Stimulated activated naive CD4-positive, alpha-beta T cell treated with Interleukin-2 at 50 U/mL for 16 hours (primary cell): ENCODE measurements around the gene BCAN.
"Not testable (repeated sequence)": the region's sequence is repeated elsewhere in the genome, so short reads cannot be mapped to it uniquely, and the experiment has no call there.

ENCODE experiments used
- DNase-seq: peaks from one replicate; lab custom pipeline; 2025; lab: John Stamatoyannopoulos, UW

The BCAN gene

DNA sequence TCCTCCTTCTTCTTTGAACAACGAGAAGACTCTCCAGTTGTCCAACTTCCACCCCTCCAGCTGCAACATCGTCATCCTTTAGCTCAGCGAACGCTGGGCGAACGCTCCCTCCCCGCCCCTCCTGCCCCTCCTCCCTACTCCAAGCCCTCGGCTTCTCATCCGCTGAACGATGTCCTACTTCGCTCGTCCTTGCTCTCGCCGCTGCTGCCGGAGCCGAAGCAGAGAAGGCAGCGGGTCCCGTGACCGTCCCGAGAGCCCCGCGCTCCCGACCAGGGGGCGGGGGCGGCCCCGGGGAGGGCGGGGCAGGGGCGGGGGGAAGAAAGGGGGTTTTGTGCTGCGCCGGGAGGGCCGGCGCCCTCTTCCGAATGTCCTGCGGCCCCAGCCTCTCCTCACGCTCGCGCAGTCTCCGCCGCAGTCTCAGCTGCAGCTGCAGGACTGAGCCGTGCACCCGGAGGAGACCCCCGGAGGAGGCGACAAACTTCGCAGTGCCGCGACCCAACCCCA is at the start of gene BCAN:
TSS of gene BCAN (plus strand) at position 357 of the 504 bp plus-strand sequence. CDS start 3,938 bp downstream, outside the sequence.
- peak; percentile 5 for DNase-seq

GRCh38 chr1:156592158-156592909 is 49.6 kb upstream of the BCAN start:
- DNase-seq, result no peak

DNA sequence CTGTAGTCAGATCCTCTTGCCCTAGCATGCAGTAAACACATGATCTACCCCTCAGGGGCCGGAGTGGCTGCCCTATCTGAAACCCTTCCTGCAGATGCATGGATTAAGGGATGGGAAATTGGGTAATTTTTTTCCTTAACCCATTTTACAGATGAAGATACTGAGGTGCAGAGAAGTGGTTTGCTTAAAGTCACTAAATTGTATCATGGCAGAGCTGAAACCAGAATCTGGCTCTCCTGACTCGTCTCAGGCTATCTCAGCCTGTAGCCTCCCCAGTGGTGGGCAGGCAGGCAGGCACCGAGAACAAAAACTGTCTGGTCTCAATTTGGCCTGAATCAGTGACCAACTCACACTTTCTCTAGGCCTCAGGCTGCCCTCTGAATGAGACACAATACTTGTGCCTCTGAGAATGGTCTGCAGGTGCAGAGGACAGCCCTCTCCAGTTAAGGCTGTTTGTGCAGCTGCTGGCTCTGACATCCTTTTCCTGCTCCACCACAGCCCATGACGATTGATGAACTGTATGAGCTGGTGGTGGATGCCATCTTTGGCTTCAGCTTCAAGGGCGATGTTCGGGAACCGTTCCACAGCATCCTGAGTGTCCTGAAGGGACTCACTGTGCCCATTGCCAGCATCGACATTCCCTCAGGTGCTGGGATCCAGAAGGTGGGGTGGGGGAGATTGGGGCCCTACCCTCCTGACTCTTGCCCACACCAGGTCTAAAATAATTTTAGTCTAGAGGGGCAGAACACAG is 48.8 kb upstream of the BCAN start:
- no peak for DNase-seq

DNA sequence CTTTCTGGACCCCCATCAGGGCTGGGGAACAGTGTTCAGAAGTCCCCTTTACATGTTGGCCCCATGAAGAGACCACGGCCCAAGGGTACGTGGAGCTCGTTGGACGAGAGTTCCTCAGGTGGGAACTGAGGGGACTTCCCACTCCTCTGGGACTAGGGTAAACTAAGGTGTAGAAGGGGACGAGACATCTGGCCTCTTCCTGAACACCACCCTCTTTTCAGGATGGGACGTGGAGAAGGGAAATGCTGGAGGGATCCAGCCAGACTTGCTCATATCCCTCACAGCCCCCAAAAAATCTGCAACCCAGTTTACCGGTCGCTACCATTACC is 48.3 kb upstream of the BCAN start:
- no peak for DNase-seq

GRCh38 chr1:156594190-156594589 is 47.7 kb upstream of the BCAN start:
- DNase-seq, result no peak

DNA sequence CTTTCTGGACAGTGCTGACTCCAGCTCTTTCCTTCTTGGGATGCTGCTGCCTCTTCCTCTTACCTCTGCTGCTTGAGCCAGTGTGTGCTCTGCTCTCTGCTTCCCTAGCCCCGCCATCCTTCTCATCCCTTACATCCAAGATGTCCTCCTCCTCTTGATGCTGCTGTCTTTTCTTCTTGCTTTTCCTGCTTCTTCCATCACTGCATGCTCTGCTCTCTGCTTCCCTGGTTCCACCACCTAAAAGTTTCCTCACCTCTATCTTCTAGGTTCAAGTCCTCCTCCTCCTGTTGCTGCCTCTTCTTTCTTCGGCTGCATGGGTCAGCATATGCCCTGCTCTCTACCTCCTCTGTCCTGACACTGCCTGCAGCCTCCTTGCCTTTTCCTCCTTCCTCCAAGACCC is 46.9 kb upstream of the BCAN start:
- no peak for DNase-seq

GRCh38 chr1:156596426-156596825 is 45.5 kb upstream of the BCAN start:
- DNase-seq, result no peak

GRCh38 chr1:156598125-156598524 is 43.8 kb upstream of the BCAN start:
- DNase-seq, result no peak

GRCh38 chr1:156598731-156599432 is 43.0 kb upstream of the BCAN start:
- DNase-seq, result no peak

- no peak for DNase-seq
These were observed 42.1 kb upstream of the BCAN start for GRCh38 chr1:156599811-156600210.

DNA sequence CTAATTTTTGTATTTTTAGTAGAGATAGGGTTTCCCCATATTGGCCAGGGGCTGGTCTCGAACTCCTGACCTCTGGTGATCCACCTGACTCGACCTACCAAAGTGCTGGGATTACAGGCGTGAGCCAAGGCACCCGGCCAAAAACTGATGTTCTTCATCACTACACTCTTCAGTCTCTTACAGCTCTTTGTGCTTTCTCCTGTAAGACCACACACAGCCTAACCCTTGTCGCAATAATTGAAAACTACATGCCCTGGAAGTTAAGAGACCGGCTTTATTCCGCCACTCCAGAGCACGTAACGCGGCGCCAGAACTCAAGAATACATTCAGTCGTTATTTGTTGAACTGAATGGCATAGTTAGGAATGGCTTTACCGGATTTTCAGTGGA is 41.2 kb upstream of the BCAN start:
- DNase-seq, result no peak

GRCh38 chr1:156601122-156601830 is 40.6 kb upstream of the BCAN start, which contains the start of gene GPATCH4:
Gene GPATCH4 (minus strand): TSS chr1:156601479.
- DNase-seq, result peak; percentile 76

- DNase-seq, result no peak
These were observed 40.0 kb upstream of the BCAN start for GRCh38 chr1:156601892-156602291.

- no peak for DNase-seq
These were observed 39.3 kb upstream of the BCAN start for GRCh38 chr1:156602557-156602993.

DNA sequence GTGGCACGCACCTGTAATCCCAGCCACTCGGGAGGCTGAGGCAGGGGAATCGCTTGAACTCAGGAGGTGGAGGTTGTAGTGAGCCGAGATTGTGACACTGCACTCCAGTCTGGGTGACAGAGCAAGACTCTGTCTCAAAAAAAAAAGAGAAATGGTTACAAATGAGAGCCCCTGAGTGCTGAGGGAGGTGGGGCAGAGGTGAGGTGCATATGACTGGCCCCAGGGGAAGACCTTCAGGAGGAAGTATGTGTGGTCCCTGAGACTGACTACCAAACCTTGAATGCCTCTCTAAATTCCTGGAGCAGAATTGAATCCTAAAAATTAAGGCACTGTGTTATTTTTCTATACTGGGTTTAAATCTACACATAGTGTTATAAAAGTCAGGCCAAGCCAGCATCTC is 34.6 kb upstream of the BCAN start:
- not testable (repeated sequence) for DNase-seq

DNA sequence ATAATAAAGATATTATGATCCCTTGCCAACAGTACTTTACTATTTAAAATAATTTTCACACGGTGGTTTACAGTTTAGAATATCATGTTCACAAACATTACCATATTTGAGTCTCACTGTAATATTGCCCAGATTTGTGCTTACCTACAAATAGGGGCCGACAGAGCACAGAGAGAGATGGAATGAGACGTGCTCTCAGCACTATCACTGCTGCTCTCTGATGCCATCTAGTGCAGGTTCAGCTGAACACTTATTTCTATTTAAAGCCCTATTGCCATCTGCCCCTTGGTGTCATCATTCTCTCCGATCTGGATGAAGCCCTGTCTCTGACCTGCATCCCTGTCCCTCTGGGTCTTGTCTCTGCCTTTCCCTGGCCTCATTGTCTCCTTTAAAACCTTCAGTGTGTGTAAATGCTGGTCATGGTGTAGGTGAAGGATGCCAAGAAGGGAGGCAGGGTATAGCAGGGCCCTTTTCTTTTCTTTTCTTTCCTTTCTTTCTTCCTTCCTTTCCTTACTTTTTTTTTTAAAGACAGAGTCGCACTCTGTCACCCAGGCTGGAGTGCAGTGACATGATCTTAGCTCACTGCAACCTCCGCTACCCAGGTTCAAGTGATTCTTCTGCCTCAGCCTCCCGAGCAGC is 33.8 kb upstream of the BCAN start:
- DNase-seq, result peak; percentile 44

GRCh38 chr1:156608981-156609380 is 32.9 kb upstream of the BCAN start:
- peak; percentile 55 for DNase-seq

- not testable (repeated sequence) for DNase-seq
These were observed 31.8 kb upstream of the BCAN start for GRCh38 chr1:156610072-156610471.

GRCh38 chr1:156612666-156613065 is 29.3 kb upstream of the BCAN start:
- no peak for DNase-seq

DNA sequence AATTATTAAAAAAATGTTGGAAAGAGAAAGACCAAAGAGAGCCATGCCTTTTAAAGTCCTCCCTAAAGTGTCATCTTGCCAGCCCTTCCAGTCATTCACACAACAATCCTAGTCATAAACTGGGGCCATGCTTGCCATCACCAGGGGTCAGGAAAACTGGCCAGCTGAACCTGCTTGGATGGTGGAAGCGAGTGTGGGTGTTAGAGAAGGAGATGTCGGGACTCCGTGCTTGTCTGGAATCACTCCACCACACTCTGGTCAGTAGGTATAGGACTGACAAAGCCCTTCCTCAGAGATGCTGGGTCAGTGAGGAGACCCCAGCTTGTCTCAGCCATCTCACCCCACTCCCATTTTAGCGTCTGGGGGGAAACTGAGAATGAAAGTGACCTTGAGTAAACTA is 26.0 kb upstream of the BCAN start:
- DNase-seq, result no peak

DNA sequence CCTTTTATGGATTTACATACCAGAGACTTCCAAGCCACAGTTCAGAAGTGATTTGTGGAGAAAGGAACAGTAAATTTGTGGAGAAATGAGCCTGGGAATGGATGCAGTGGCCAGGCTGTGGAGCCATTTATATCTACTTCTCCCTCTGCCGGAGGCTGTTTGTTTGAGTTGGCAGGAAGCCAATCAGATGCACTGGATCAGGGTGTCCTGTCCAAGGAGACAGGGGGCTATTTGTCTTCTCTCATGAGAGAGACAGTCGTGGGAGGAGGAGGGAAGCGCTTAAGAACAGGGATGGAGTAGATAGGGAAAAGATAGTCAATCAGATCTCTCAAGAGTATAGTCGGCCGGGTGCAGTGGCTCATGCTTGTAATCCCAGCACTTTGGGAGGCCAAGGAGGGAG is 25.5 kb upstream of the BCAN start:
- DNase-seq, result no peak
